Liver (tissue), 9 donors: ENCODE data around the gene CD101. TPM values are rescaled to one million over a fixed set of nuclear protein-coding genes. Genes with fewer than 3 reads are reported as not detected.

Source experiments
- DNase-seq: peaks from one replicate; pipeline ENCODE4 v3.0.0-alpha.2; 2017; ENCODE audit warnings: low spot score
- H3K27ac ChIP-seq, 2 donors: one replicate each; pipeline ENCODE4 v1.7.0; 2013; ENCODE audit warnings: inconsistent platforms in 2 of 2, low read length in 2 of 2, control low read depth in 1 of 2, low read depth in 1 of 2, mild to moderate bottlenecking in 1 of 2
- H3K27me3 ChIP-seq, 4 donors: one replicate each; pipeline versions ENCODE4 v1.6.1 to v1.7.0; 2013; ENCODE audit warnings: low read length in 3 of 4, inconsistent platforms in 1 of 4, mild to moderate bottlenecking in 1 of 4, moderate library complexity in 1 of 4; ENCODE audit not compliant: control insufficient read depth in 4 of 4, insufficient read depth in 4 of 4
- H3K36me3 ChIP-seq, 4 donors: one replicate each; pipeline versions ENCODE4 v1.6.1 to v1.7.0; 2013; ENCODE audit warnings: low read length in 3 of 4, mild to moderate bottlenecking in 3 of 4, low read depth in 1 of 4, moderate library complexity in 1 of 4; ENCODE audit not compliant: control insufficient read depth in 4 of 4, insufficient read depth in 3 of 4
- H3K4me1 ChIP-seq, 4 donors: one replicate each; pipeline versions ENCODE4 v1.6.1 to v1.7.0; 2013; ENCODE audit warnings: low read length in 3 of 4, mild to moderate bottlenecking in 3 of 4, moderate library complexity in 1 of 4; ENCODE audit not compliant: control insufficient read depth in 4 of 4, insufficient read depth in 4 of 4
- H3K4me3 ChIP-seq, 3 donors: one replicate each; pipeline versions ENCODE4 v1.6.1 to v1.7.0; 2013; ENCODE audit warnings: low read length in 3 of 3, control low read depth in 1 of 3, low read depth in 1 of 3, mild to moderate bottlenecking in 1 of 3
- H3K9ac ChIP-seq, 2 donors: one replicate each; pipeline ENCODE4 v1.7.0; 2013; ENCODE audit warnings: low read length in 2 of 2, mild to moderate bottlenecking in 2 of 2, moderate library complexity in 2 of 2, control low read depth in 1 of 2, low read depth in 1 of 2
- H3K9me3 ChIP-seq, 4 donors: one replicate each; pipeline versions ENCODE4 v1.6.1 to v1.7.0; 2013; ENCODE audit warnings: low read length in 3 of 4; ENCODE audit not compliant: control insufficient read depth in 4 of 4
- EGR1 ChIP-seq, 2 donors: IDR thresholded peaks; 2 replicates each; pipeline ENCODE4 v1.6.1; 2016 to 2018; ENCODE audit warnings: antibody characterized with exemption in 2 of 2, low read depth in 2 of 2
- FOXA1 ChIP-seq: IDR thresholded peaks from 2 replicates; pipeline ENCODE4 v1.6.1; 2016; ENCODE audit warnings: antibody characterized with exemption
- FOXA2 ChIP-seq: IDR thresholded peaks from 2 replicates; pipeline ENCODE4 v1.6.1; 2016; ENCODE audit warnings: antibody characterized with exemption
- GABPA ChIP-seq, 2 donors: IDR thresholded peaks in 1 of 2; conservative IDR thresholded peaks in 1 of 2; 2 replicates each; pipeline ENCODE4 v1.6.1; 2016; ENCODE audit warnings: antibody characterized with exemption in 2 of 2, mild to moderate bottlenecking in 1 of 2, moderate library complexity in 1 of 2
- HNF4A ChIP-seq, 2 donors: conservative IDR thresholded peaks; 2 replicates each; pipeline ENCODE4 v1.6.1; 2016; ENCODE audit warnings: antibody characterized with exemption in 2 of 2, mild to moderate bottlenecking in 2 of 2
- HNF4G ChIP-seq: IDR thresholded peaks from 2 replicates; pipeline ENCODE4 v1.6.1; 2016; ENCODE audit warnings: antibody characterized with exemption
- JUND ChIP-seq, 2 donors: IDR thresholded peaks; 2 replicates each; pipeline ENCODE4 v1.6.1; 2016; ENCODE audit warnings: antibody characterized with exemption in 2 of 2
- NR2F2 ChIP-seq: IDR thresholded peaks from 2 replicates; pipeline ENCODE4 v1.6.1; 2016; ENCODE audit warnings: antibody characterized with exemption
- RXRA ChIP-seq, 2 donors: IDR thresholded peaks; 2 replicates each; pipeline ENCODE4 v1.6.1; 2017 to 2018; ENCODE audit warnings: antibody characterized with exemption in 2 of 2, mild to moderate bottlenecking in 1 of 2
- SP1 ChIP-seq: IDR thresholded peaks from 2 replicates; pipeline ENCODE4 v1.6.1; 2018; ENCODE audit warnings: antibody characterized with exemption, mild to moderate bottlenecking
- TAF1 ChIP-seq: conservative IDR thresholded peaks from 2 replicates; pipeline ENCODE4 v1.6.1; 2016; ENCODE audit warnings: antibody characterized with exemption, mild to moderate bottlenecking
- WGBS: extraction: QIAGEN DNeasy Blood & Tissue Kit; methylation state at CpG from one replicate; pipeline ENCODE4 v1.1.7; 2013; 5-methylcytosine and 5-hydroxymethylcytosine counted together
- polyA plus RNA-seq, 2 donors: library from polyadenylated mRNA; stranded (reverse) in 1 of 2; unstranded in 1 of 2; fragments of 200-250 nt in 1 of 2; fragments of >200 nt in 1 of 2; fragmentation: Nextera tagmentation in 1 of 2; extraction: Ambion mirVana in 1 of 2; gene quantifications; one replicate each; pipeline versions ENCODE4 v1.2.1 to v1.2.3, GENCODE V29; 2013 to 2015
- total RNA-seq, 2 donors: library from RNA; depleted of rRNA; stranded (reverse); fragments of >200 nt; gene quantifications; one replicate each; pipeline ENCODE4 v1.2.3, GENCODE V29; 2014
- TF ChIP-seq, protein P1 (sequence below): IDR thresholded peaks from 2 replicates; pipeline ENCODE4 v1.6.1; 2016; ENCODE audit warnings: antibody characterized with exemption, mild to moderate bottlenecking
- TF ChIP-seq, protein P2 (sequence below): IDR thresholded peaks from 2 replicates; pipeline ENCODE4 v1.6.1; 2016; ENCODE audit warnings: antibody characterized with exemption
- TF ChIP-seq, protein P3 (sequence below): fragments of 150-350 bp; IDR thresholded peaks from 2 replicates; pipeline ENCODE4 v1.5.1; 2017; ENCODE audit warnings: improper control_type of control experiment, low read depth, low read length; ENCODE audit not compliant: missing input control
- TF ChIP-seq, protein P4 (sequence below): IDR thresholded peaks from 2 replicates; pipeline ENCODE4 v1.6.1; 2016; ENCODE audit warnings: antibody characterized with exemption
- donor health status: healthy.
- donor health status: healthy.
- donor health status: healthy.
- donor health status: healthy.
- donor health status: healthy.

The CD101 gene
- total and polyA plus RNA-seq, 4 donors = 0.24 to 2.0 (median 0.65) TPM

DNA sequence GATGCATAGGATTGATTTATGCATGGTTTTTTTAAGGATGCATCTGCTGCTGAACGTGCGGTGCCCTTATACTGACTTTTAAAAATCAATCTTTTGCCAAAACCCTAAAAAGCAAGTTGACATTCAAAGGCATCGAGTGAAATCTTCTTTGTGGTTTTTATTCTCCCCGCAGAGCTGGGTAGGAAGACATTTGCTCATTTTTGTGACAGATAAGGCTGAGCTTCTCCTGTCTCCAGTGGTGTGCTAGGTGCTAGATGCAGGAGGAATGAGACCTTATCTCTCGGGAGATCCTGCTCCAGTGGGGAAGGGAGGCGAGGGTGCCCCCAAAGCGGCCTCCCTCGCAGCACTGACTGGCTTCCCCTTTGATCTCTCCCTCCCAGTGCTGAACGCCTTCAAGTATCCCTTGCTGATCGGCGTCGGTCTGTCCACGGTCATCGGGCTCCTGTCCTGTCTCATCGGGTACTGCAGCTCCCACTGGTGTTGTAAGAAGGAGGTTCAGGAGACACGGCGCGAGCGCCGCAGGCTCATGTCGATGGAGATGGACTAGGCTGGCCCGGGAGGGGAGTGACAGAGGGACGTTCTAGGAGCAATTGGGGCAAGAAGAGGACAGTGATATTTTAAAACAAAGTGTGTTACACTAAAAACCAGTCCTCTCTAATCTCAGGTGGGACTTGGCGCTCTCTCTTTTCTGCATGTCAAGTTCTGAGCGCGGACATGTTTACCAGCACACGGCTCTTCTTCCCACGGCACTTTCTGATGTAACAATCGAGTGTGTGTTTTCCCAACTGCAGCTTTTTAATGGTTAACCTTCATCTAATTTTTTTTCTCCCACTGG lies 14.9 kb upstream of the CD101 start:
- TF ChIP-seq JUND (IDR thresholded peaks at IDR 0.05) (no peak), HNF4A (conservative IDR thresholded peaks at IDR 0.05) (no peak), SP1 (no peak), NR2F2 (no peak), RXRA (IDR thresholded peaks at IDR 0.05) (no peak), TAF1 (no peak)
- TF ChIP-seq, protein P1, sequence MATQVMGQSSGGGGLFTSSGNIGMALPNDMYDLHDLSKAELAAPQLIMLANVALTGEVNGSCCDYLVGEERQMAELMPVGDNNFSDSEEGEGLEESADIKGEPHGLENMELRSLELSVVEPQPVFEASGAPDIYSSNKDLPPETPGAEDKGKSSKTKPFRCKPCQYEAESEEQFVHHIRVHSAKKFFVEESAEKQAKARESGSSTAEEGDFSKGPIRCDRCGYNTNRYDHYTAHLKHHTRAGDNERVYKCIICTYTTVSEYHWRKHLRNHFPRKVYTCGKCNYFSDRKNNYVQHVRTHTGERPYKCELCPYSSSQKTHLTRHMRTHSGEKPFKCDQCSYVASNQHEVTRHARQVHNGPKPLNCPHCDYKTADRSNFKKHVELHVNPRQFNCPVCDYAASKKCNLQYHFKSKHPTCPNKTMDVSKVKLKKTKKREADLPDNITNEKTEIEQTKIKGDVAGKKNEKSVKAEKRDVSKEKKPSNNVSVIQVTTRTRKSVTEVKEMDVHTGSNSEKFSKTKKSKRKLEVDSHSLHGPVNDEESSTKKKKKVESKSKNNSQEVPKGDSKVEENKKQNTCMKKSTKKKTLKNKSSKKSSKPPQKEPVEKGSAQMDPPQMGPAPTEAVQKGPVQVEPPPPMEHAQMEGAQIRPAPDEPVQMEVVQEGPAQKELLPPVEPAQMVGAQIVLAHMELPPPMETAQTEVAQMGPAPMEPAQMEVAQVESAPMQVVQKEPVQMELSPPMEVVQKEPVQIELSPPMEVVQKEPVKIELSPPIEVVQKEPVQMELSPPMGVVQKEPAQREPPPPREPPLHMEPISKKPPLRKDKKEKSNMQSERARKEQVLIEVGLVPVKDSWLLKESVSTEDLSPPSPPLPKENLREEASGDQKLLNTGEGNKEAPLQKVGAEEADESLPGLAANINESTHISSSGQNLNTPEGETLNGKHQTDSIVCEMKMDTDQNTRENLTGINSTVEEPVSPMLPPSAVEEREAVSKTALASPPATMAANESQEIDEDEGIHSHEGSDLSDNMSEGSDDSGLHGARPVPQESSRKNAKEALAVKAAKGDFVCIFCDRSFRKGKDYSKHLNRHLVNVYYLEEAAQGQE = no peak
- TF ChIP-seq, protein P2, sequence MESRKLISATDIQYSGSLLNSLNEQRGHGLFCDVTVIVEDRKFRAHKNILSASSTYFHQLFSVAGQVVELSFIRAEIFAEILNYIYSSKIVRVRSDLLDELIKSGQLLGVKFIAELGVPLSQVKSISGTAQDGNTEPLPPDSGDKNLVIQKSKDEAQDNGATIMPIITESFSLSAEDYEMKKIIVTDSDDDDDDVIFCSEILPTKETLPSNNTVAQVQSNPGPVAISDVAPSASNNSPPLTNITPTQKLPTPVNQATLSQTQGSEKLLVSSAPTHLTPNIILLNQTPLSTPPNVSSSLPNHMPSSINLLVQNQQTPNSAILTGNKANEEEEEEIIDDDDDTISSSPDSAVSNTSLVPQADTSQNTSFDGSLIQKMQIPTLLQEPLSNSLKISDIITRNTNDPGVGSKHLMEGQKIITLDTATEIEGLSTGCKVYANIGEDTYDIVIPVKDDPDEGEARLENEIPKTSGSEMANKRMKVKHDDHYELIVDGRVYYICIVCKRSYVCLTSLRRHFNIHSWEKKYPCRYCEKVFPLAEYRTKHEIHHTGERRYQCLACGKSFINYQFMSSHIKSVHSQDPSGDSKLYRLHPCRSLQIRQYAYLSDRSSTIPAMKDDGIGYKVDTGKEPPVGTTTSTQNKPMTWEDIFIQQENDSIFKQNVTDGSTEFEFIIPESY = no peak
- TF ChIP-seq, protein P3, sequence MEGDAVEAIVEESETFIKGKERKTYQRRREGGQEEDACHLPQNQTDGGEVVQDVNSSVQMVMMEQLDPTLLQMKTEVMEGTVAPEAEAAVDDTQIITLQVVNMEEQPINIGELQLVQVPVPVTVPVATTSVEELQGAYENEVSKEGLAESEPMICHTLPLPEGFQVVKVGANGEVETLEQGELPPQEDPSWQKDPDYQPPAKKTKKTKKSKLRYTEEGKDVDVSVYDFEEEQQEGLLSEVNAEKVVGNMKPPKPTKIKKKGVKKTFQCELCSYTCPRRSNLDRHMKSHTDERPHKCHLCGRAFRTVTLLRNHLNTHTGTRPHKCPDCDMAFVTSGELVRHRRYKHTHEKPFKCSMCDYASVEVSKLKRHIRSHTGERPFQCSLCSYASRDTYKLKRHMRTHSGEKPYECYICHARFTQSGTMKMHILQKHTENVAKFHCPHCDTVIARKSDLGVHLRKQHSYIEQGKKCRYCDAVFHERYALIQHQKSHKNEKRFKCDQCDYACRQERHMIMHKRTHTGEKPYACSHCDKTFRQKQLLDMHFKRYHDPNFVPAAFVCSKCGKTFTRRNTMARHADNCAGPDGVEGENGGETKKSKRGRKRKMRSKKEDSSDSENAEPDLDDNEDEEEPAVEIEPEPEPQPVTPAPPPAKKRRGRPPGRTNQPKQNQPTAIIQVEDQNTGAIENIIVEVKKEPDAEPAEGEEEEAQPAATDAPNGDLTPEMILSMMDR = no peak
- Histone ChIP-seq H3K27me3 (no peaks in the 10 kb centered on the region), H3K36me3 (peaks cover 0 to 7% (median 0%) of the 10 kb centered on the region in 4 donors), H3K4me3 (no peak overlapping the region), H3K4me1 (peaks cover 0 to 11% (median 6%) of the 10 kb centered on the region in 4 donors), H3K9ac (no peak overlapping the region), H3K27ac (no peak overlapping the region), H3K9me3 (no peaks in the 10 kb centered on the region)
- no peak for DNase-seq
- 87% methylated on average over 29 of the region's 29 CpGs for WGBS

DNA sequence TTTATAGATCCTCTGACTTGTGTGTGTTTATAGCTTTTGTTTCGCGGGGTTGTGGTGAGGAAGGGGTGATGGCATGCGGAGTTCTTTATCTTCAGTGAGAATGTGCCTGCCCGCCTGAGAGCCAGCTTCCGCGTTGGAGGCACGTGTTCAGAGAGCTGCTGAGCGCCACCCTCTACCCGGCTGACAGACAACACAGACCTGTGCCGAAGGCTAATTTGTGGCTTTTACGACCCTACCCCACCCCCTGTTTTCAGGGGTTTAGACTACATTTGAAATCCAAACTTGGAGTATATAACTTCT lies 14.4 kb upstream of the CD101 start:
- Histone ChIP-seq H3K4me1 (peaks cover 0 to 7% (median 2%) of the 10 kb centered on the region in 4 donors), H3K27ac (no peak overlapping the region), H3K27me3 (no peaks in the 10 kb centered on the region), H3K4me3 (no peak overlapping the region), H3K36me3 (peaks cover 0 to 7% (median 0%) of the 10 kb centered on the region in 4 donors), H3K9ac (no peak overlapping the region), H3K9me3 (no peaks in the 10 kb centered on the region)
- WGBS = 81% methylated on average over 11 of the region's 11 CpGs
- TF ChIP-seq FOXA2 (no peak), HNF4G (no peak), GABPA (IDR thresholded peaks at IDR 0.05 in 1 of 2, conservative IDR thresholded peaks at IDR 0.05 in 1 of 2) (no peak), JUND (IDR thresholded peaks at IDR 0.05) (no peak), HNF4A (conservative IDR thresholded peaks at IDR 0.05) (no peak), FOXA1 (no peak), RXRA (IDR thresholded peaks at IDR 0.05) (no peak), TAF1 (no peak), EGR1 (IDR thresholded peaks at IDR 0.05; ENCODE audit: low read depth in 2 of 2) (no peak), NR2F2 (no peak), SP1 (no peak)
- TF ChIP-seq, protein P3 = no peak
- TF ChIP-seq, protein P4, sequence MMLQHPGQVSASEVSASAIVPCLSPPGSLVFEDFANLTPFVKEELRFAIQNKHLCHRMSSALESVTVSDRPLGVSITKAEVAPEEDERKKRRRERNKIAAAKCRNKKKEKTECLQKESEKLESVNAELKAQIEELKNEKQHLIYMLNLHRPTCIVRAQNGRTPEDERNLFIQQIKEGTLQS = no peak
- no peak for DNase-seq
